CD14-positive monocyte (primary cell): Measurements from ENCODE around the gene LAMA4. TPM values are rescaled to one million over a fixed set of nuclear protein-coding genes. Genes with fewer than 3 reads are reported as not detected.

ENCODE experiments used
- DNase-seq, 3 donors: peaks; one replicate each; pipeline ENCODE4 v3.0.0-alpha.2; 2011 to 2022
- H2AFZ ChIP-seq: 2 replicates; pipeline ENCODE4 v1.6.0; 2012; ENCODE audit warnings: mild to moderate bottlenecking, low read depth, low read length, inconsistent platforms; ENCODE audit not compliant: insufficient read depth, poor library complexity, severe bottlenecking
- H3K27ac ChIP-seq, 2 donors: 1 replicate in 1 of 2; 2 replicates in 1 of 2; pipeline ENCODE4 v1.5.1; 2012 to 2013; ENCODE audit warnings: low read length in 2 of 2, control low read depth in 1 of 2, inconsistent platforms in 1 of 2, low read depth in 1 of 2, mild to moderate bottlenecking in 1 of 2
- H3K27me3 ChIP-seq, 2 donors: one replicate each; pipeline versions ENCODE4 v1.6.0 to v1.6.1; 2011 to 2013; ENCODE audit warnings: low read length in 2 of 2; ENCODE audit not compliant: control insufficient read depth in 2 of 2, insufficient read depth in 2 of 2
- H3K36me3 ChIP-seq, 2 donors: replicated peaks in 1 of 2; 1 replicate in 1 of 2; 2 replicates in 1 of 2; pipeline versions ENCODE4 v1.5.1 to v1.6.1; 2012 to 2013; ENCODE audit warnings: low read length in 2 of 2, control low read depth in 1 of 2, inconsistent platforms in 1 of 2, mild to moderate bottlenecking in 1 of 2; ENCODE audit not compliant: insufficient read depth in 2 of 2, control insufficient read depth in 1 of 2
- H3K4me1 ChIP-seq, 2 donors: 1 replicate in 1 of 2; 2 replicates in 1 of 2; pipeline versions ENCODE4 v1.5.1 to v1.6.1; 2012 to 2013; ENCODE audit warnings: low read length in 2 of 2, control low read depth in 1 of 2, inconsistent platforms in 1 of 2, mild to moderate bottlenecking in 1 of 2, moderate library complexity in 1 of 2; ENCODE audit not compliant: insufficient read depth in 2 of 2, control insufficient read depth in 1 of 2
- H3K4me2 ChIP-seq: replicated peaks from 2 replicates; pipeline ENCODE3; 2012; ENCODE audit warnings: low read length, moderate library complexity, mild to moderate bottlenecking; ENCODE audit not compliant: poor library complexity, severe bottlenecking; ENCODE audit errors: extremely low read depth
- H3K4me3 ChIP-seq, 3 experiments: fragments of 200-600 bp in 1 of 3; sonication (generic) in 1 of 3; replicated peaks in 1 of 3; 1 replicate in 2 of 3; 2 replicates in 1 of 3; pipeline ENCODE4 v1.5.1; 2011 to 2013; ENCODE audit warnings: low read length in 3 of 3, mild to moderate bottlenecking in 3 of 3, control low read depth in 2 of 3, low read depth in 2 of 3, inconsistent platforms in 1 of 3, moderate library complexity in 1 of 3
- H3K79me2 ChIP-seq: 2 replicates; pipeline ENCODE4 v1.6.0; 2012; ENCODE audit warnings: mild to moderate bottlenecking, control low read depth, inconsistent platforms, low read length, moderate library complexity; ENCODE audit not compliant: insufficient read depth
- H3K9ac ChIP-seq: 2 replicates; pipeline ENCODE4 v1.6.0; 2017; ENCODE audit warnings: low read length, mild to moderate bottlenecking; ENCODE audit not compliant: insufficient read depth, poor library complexity, severe bottlenecking
- H3K9me3 ChIP-seq, 2 donors: replicated peaks in 1 of 2; 1 replicate in 1 of 2; 2 replicates in 1 of 2; pipeline versions ENCODE4 v1.5.1 to v1.6.1; 2012 to 2013; ENCODE audit warnings: low read length in 2 of 2, control low read depth in 1 of 2; ENCODE audit not compliant: control insufficient read depth in 1 of 2, insufficient read depth in 1 of 2
- H4K20me1 ChIP-seq: 2 replicates; pipeline ENCODE4 v1.6.0; 2012; ENCODE audit warnings: mild to moderate bottlenecking, low read length, control low read depth, moderate library complexity; ENCODE audit not compliant: insufficient read depth
- H3K27ac Mint-ChIP-seq, 7 donors: one replicate each; pipeline ENCODE4 v1.8.0; 2020; ENCODE audit warnings: mild to moderate bottlenecking in 7 of 7, mixed read lengths in 7 of 7, moderate library complexity in 6 of 7, inconsistent platforms in 2 of 7
- H3K27me3 Mint-ChIP-seq, 3 donors: one replicate each; pipeline ENCODE4 v1.8.0; 2021 to 2022; ENCODE audit warnings: low read depth in 3 of 3, mild to moderate bottlenecking in 3 of 3, mixed read lengths in 3 of 3, moderate library complexity in 3 of 3, inconsistent platforms in 1 of 3
- H3K36me3 Mint-ChIP-seq, 2 donors: one replicate each; pipeline ENCODE4 v1.8.0; 2020; ENCODE audit warnings: mixed read lengths in 2 of 2, inconsistent platforms in 1 of 2, mild to moderate bottlenecking in 1 of 2
- H3K4me1 Mint-ChIP-seq: one replicate; pipeline ENCODE4 v1.8.0; 2020; ENCODE audit warnings: mild to moderate bottlenecking, mixed read lengths
- H3K4me3 Mint-ChIP-seq, 2 donors: one replicate each; pipeline ENCODE4 v1.8.0; 2020; ENCODE audit warnings: mild to moderate bottlenecking in 2 of 2, mixed read lengths in 2 of 2, moderate library complexity in 1 of 2
- H3K9me3 Mint-ChIP-seq, 7 donors: one replicate each; pipeline ENCODE4 v1.8.0; 2020 to 2022; ENCODE audit warnings: mixed read lengths in 7 of 7, mild to moderate bottlenecking in 6 of 7, moderate library complexity in 6 of 7, inconsistent platforms in 2 of 7
- CTCF ChIP-seq: fragments of 200-600 bp; IDR thresholded peaks from one replicate; pipeline ENCODE4 v1.8.0; 2022; ENCODE audit warnings: antibody characterized with exemption, mild to moderate bottlenecking
- WGBS: methylation state at CpG from one replicate; pipeline ENCODE4 v1.1.5; 2013; ENCODE audit warnings: missing lambda C conversion rate; ENCODE audit not compliant: insufficient coverage; 5-methylcytosine and 5-hydroxymethylcytosine counted together
- intact Hi-C, 2 donors: fragments of 100-400 bp; cut with micrococcal nuclease; formaldehyde crosslinking; loops; one replicate each; pipeline versions ENCODE4 v1.15.0 to v1.15.1; 2023
- polyA plus RNA-seq, 3 donors: library from polyadenylated mRNA; depleted of rRNA in 1 of 3; unstranded in 2 of 3; stranded (reverse) in 1 of 3; fragments of 300-500 nt in 2 of 3; fragments of >200 nt in 1 of 3; fragmentation: Illumina TruSeq in 2 of 3; gene quantifications; 1 replicate in 2 of 3; 2 replicates in 1 of 3; pipeline ENCODE4 v1.2.3, GENCODE V29; 2012 to 2021

LAMA4 gene
- polyA plus RNA-seq, 3 donors = not detected

DNA sequence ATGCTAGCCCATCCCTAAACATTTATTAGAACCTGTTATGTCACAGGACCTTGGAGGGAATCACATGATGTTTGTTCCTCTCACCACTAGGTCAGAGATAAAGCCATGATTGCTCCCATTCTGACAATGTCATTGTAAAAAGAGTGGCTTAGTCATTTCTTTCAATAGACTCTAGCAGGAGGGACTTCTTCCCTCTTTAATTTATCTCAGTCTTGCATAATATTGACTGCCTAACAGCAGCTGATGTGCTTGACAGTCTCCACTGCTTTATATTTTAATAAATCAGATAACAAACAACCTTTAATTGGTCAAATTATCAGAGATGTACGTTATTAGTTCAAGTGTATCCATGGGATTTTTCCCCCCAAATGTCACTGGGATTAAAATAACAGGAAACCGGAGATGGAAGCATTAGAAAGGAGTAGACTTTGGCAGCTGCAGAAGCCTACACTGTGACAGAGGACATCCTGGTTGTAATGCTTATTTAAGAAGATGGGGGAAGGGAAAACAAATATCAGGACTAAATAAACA lies 39.6 kb downstream of the LAMA4 start:
- H3K9me3 Mint-ChIP-seq = peaks cover 0 to 3% (median 1%) of the 10 kb centered on the region in 7 donors
- intact Hi-C loops = no loop called here
- peaks cover under 1 to 2% (median 1%) of the 10 kb centered on the region in 3 donors for H3K27me3 Mint-ChIP-seq
- H3K27me3 ChIP-seq = no peaks in the 10 kb centered on the region
- no peak overlapping the region for H3K27ac ChIP-seq
- H3K4me2 ChIP-seq = no peak overlapping the region
- no peak for TF ChIP-seq CTCF
- no peak overlapping the region for H3K9ac ChIP-seq
- DNase-seq = peak in 1 of 3 donors; percentile 28
- no CpG with 5 or more reads among the region's 2 CpGs for WGBS
- no peaks in the 10 kb centered on the region for H3K36me3 ChIP-seq
- H3K4me3 ChIP-seq = no peak overlapping the region
- H2AFZ ChIP-seq = no peak overlapping the region
- H3K27ac Mint-ChIP-seq = no peak overlapping the region
- H3K4me1 Mint-ChIP-seq = no peaks in the 10 kb centered on the region
- H3K36me3 Mint-ChIP-seq = no peaks in the 10 kb centered on the region
- H3K79me2 ChIP-seq = no peaks in the 10 kb centered on the region
- no peaks in the 10 kb centered on the region for H3K9me3 ChIP-seq
- no peaks in the 10 kb centered on the region for H4K20me1 ChIP-seq
- H3K4me1 ChIP-seq = no peaks in the 10 kb centered on the region
- H3K4me3 Mint-ChIP-seq = no peak overlapping the region

- WGBS = no CpG with 5 or more reads among the region's 2 CpGs
Measured at GRCh38 chr6:112210852-112211251, 43.5 kb downstream of the LAMA4 start.

More at GRCh38 chr6:112210852-112211251, 43.5 kb downstream of the LAMA4 start:
- TF ChIP-seq CTCF = no peak
- DNase-seq = no peak
- Histone ChIP-seq H3K27ac (no peak overlapping the region), H3K36me3 (no peaks in the 10 kb centered on the region), H3K9ac (no peak overlapping the region), H3K4me3 (no peak overlapping the region), H4K20me1 (no peaks in the 10 kb centered on the region), H3K79me2 (no peaks in the 10 kb centered on the region), H3K9me3 (no peaks in the 10 kb centered on the region), H2AFZ (no peak overlapping the region), H3K4me1 (no peaks in the 10 kb centered on the region), H3K27me3 (no peaks in the 10 kb centered on the region), H3K4me2 (no peak overlapping the region)
- Mint-ChIP-seq H3K4me1 (no peaks in the 10 kb centered on the region), H3K4me3 (no peak overlapping the region), H3K27me3 (peaks cover 1 to 5% (median 2%) of the 10 kb centered on the region in 3 donors), H3K9me3 (peaks cover 0 to 7% (median 3%) of the 10 kb centered on the region in 7 donors), H3K27ac (no peak overlapping the region), H3K36me3 (no peaks in the 10 kb centered on the region)
- intact Hi-C loops = no loop called here
